Uterus (tissue), 4 donors: ENCODE data around the gene AMER3. TPM values are rescaled to one million over a fixed set of nuclear protein-coding genes. Genes with fewer than 3 reads are reported as not detected.

Experiments
- DNase-seq, 2 donors: peaks; one replicate each; pipeline ENCODE4 v3.0.0-alpha.2; 2019 to 2020
- H3K27ac ChIP-seq, 2 donors: fragments of 200-600 bp; sonication (generic); 1 replicate in 1 of 2; 2 replicates in 1 of 2; pipeline ENCODE4 v1.5.1; 2016 to 2018
- H3K27me3 ChIP-seq, 2 donors: fragments of 200-600 bp; sonication (generic); one replicate each; pipeline ENCODE4 v1.5.1; 2018 to 2019; ENCODE audit warnings: control low read depth in 1 of 2
- H3K36me3 ChIP-seq, 2 donors: fragments of 200-600 bp; sonication (generic); one replicate each; pipeline ENCODE4 v1.5.1; 2019; ENCODE audit warnings: control low read depth in 1 of 2
- H3K4me1 ChIP-seq, 2 donors: fragments of 200-600 bp; sonication (generic); one replicate each; pipeline ENCODE4 v1.5.1; 2018 to 2019; ENCODE audit warnings: control low read depth in 1 of 2
- H3K4me3 ChIP-seq, 2 donors: fragments of 200-600 bp; sonication (generic); 1 replicate in 1 of 2; 2 replicates in 1 of 2; pipeline ENCODE4 v1.5.1; 2018 to 2019; ENCODE audit warnings: mild to moderate bottlenecking in 1 of 2
- H3K9me3 ChIP-seq, 2 donors: fragments of 200-600 bp; sonication (generic); one replicate each; pipeline ENCODE4 v1.5.1; 2019; ENCODE audit warnings: control low read depth in 1 of 2
- POLR2A ChIP-seq, 2 donors: fragments of 450-650 bp; IDR thresholded peaks; one replicate each; pipeline ENCODE4 v1.6.1; 2016; ENCODE audit warnings: antibody characterized with exemption in 2 of 2, mild to moderate bottlenecking in 1 of 2, moderate library complexity in 1 of 2
- intact Hi-C: fragments of 100-400 bp; cut with DNase I; formaldehyde crosslinking; loops from one replicate; pipeline ENCODE4 v1.15.1; 2023; ENCODE audit warnings: low total_unique reads
- total RNA-seq, 4 donors: library from RNA; depleted of rRNA in 3 of 4; stranded (reverse); fragments of >200 nt in 3 of 4; gene quantifications; one replicate each; pipeline versions ENCODE4 v1.1.0 to v1.2.4, GENCODE V29; 2014 to 2023
- TF ChIP-seq, protein P1 (sequence below), 4 experiments: fragments of 200-600 bp in 2 of 4; fragments of 450-650 bp in 2 of 4; sonication (generic) in 2 of 4; IDR thresholded peaks; one replicate each; pipeline ENCODE4 v1.5.1; 2016 to 2019; ENCODE audit warnings: antibody characterized with exemption in 4 of 4, mild to moderate bottlenecking in 2 of 4, moderate library complexity in 1 of 4
- donor health status: DM: yes; HTN: yes; CAD: no.

AMER3 gene
- total RNA-seq, 4 donors from 2014 or later, result 0.21 TPM; not detected in 3

DNA sequence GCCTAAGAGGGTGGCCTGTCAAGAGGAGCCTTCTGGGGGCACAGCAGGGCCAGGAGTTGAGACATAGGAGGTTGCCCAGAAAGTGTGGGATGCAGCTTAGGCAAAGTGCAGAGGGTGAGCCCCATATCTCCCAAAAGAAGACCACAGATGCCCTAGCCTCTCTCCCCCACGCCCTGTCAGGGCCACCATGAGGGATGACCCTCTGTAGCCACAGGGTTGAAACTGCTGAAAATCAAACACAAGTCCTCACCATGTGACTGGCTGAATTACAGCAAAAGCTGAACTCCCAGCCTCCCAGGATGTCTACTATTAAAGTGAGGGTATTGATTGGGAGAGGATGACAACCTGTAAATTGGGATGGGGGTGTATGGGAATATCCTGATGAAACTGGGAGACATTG is 44.0 kb downstream of the AMER3 start:
- no peak for TF ChIP-seq POLR2A (IDR thresholded peaks at IDR 0.05)
- TF ChIP-seq, protein P1, sequence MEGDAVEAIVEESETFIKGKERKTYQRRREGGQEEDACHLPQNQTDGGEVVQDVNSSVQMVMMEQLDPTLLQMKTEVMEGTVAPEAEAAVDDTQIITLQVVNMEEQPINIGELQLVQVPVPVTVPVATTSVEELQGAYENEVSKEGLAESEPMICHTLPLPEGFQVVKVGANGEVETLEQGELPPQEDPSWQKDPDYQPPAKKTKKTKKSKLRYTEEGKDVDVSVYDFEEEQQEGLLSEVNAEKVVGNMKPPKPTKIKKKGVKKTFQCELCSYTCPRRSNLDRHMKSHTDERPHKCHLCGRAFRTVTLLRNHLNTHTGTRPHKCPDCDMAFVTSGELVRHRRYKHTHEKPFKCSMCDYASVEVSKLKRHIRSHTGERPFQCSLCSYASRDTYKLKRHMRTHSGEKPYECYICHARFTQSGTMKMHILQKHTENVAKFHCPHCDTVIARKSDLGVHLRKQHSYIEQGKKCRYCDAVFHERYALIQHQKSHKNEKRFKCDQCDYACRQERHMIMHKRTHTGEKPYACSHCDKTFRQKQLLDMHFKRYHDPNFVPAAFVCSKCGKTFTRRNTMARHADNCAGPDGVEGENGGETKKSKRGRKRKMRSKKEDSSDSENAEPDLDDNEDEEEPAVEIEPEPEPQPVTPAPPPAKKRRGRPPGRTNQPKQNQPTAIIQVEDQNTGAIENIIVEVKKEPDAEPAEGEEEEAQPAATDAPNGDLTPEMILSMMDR (IDR thresholded peaks at IDR 0.05), result no peak
- Histone ChIP-seq H3K36me3 (no peaks in the 10 kb centered on the region), H3K4me1 (no peaks in the 10 kb centered on the region), H3K27me3 (no peaks in the 10 kb centered on the region), H3K9me3 (no peaks in the 10 kb centered on the region), H3K4me3 (no peak overlapping the region), H3K27ac (no peak overlapping the region)
- intact Hi-C loops, result no loop called here
- DNase-seq, result no peak

DNA sequence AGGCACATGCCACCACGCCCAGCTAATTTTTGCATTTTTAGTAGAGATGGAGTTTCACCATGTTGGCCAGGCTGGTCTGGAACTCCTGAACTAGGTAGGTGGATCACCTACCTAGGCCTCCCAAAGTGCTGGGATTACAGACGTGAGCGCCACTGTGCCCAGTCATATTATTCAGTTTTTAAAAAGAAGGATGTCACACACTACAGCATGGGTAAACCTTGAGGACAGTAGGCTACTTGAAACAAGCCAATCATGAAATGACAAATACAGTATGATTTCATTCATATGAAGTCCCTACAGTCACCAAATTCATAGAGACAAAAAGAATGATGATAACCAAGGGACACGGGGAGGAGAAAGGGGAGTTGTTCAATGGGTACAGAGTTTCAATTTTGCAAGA is 50.3 kb downstream of the AMER3 start:
- TF ChIP-seq, protein P1 (IDR thresholded peaks at IDR 0.05), result no peak
- no peak for TF ChIP-seq POLR2A (IDR thresholded peaks at IDR 0.05)
- intact Hi-C loops, result no loop called here
- no peaks in the 10 kb centered on the region for H3K36me3 ChIP-seq
- H3K27ac ChIP-seq, result no peak overlapping the region
- no peaks in the 10 kb centered on the region for H3K4me1 ChIP-seq
- no peak for DNase-seq
- H3K9me3 ChIP-seq, result no peaks in the 10 kb centered on the region
- no peak overlapping the region for H3K4me3 ChIP-seq
- H3K27me3 ChIP-seq, result no peaks in the 10 kb centered on the region

DNA sequence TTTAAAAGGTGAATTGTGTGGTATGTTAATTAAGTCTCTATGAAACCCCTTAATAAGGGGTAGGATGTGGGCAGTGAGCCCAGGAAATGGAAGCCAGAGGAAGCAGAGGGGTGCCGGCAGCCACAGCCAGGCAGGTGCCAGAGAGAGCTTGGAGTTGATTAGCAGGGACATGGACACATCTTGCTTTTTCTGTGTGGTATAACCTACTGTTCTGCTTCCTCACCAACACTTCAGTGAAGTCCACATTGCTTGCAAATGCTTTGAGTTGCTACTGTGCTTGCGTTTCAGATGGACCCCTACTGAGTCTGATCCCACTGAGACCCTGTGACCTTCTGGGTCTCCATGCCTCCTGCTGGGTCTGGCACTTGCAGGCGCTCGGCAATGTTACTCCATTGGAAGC is 51.0 kb downstream of the AMER3 start:
- intact Hi-C loops, result no loop called here
- Histone ChIP-seq H3K27ac (no peak overlapping the region), H3K9me3 (no peaks in the 10 kb centered on the region), H3K4me3 (no peak overlapping the region), H3K27me3 (no peaks in the 10 kb centered on the region), H3K4me1 (no peaks in the 10 kb centered on the region), H3K36me3 (no peaks in the 10 kb centered on the region)
- no peak for TF ChIP-seq POLR2A (IDR thresholded peaks at IDR 0.05)
- TF ChIP-seq, protein P1 (IDR thresholded peaks at IDR 0.05), result no peak
- DNase-seq, result no peak

DNA sequence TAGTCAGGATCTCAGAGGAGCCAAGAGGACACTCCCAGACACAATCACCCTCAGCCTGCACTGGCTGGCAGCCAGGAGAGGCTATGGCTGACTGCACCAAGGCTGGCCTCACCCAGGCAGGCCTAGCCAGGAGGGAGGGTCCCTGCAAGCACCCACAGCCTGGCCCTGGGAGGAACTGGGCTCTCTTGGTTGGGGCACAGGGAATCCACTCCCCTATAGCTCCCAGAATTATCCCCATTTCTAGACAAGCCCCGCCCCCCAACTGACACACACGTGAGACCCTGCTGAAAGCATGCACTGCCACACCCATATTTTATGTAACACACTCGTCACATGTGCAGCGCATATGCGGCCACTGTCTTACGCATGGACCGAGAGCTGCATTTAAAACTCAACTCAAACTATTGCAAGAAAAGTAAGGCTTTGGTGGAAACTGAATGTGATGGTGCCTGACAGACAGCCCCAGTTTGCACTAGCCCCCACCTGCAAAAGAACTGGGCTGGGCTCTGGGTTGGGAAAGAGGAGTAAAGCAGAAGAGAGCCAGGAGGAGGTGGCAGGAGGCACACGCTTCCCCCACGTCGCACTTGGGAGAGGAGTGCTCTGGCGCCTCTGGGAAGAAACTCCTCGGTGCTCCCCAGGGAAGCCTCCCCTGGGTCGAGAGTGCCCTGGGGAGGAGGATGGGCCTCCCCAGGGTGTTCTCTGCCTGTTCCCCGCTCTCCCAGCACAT is 52.5 kb downstream of the AMER3 start:
- H3K4me1 ChIP-seq, result no peaks in the 10 kb centered on the region
- no peaks in the 10 kb centered on the region for H3K27me3 ChIP-seq
- no peak for DNase-seq
- TF ChIP-seq, protein P1 (IDR thresholded peaks at IDR 0.05), result no peak
- no peak for TF ChIP-seq POLR2A (IDR thresholded peaks at IDR 0.05)
- no peaks in the 10 kb centered on the region for H3K36me3 ChIP-seq
- no peak overlapping the region for H3K4me3 ChIP-seq
- H3K9me3 ChIP-seq, result no peaks in the 10 kb centered on the region
- no peak overlapping the region for H3K27ac ChIP-seq
- intact Hi-C loops, result no loop called here

DNA sequence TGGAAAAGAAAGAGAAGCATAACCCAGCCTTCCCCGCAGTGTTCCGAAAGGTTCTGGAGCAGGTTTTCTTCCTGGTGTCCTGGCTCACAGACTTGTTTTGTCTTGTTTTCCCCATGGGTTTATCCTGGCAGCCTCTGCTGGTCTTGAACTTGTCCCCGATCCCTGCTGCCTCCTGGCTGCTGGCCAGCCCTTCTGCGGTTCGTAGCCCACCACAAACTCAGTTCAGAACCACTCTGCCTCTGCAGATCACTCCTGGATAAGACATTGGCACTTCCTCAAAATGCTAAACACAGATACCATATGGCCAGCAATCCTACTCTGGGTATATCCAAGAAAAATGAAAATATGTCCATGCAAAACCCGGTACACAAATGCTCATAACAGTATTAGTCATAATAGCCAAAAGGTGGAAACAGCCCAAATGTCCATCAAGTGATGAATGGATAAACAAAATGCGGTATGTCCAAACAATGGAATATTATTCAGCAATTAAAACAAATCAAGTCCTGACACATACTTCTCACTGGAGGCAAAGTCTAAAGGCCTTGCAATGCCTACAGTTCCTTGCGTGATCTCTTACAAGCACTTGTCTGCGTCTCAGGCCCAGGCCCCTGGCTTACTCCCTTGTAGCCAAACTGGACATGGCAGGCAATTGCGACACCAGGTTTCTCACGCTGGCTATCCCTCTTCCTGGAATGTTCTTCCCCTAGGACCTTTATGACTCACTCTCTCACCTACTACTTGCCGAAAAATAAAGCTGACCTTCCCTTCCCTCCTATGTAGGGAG is 53.3 kb downstream of the AMER3 start:
- H3K4me3 ChIP-seq, result no peak overlapping the region
- no peak overlapping the region for H3K27ac ChIP-seq
- TF ChIP-seq, protein P1 (IDR thresholded peaks at IDR 0.05), result no peak
- TF ChIP-seq POLR2A (IDR thresholded peaks at IDR 0.05), result no peak
- H3K36me3 ChIP-seq, result no peaks in the 10 kb centered on the region
- no peaks in the 10 kb centered on the region for H3K4me1 ChIP-seq
- H3K9me3 ChIP-seq, result no peaks in the 10 kb centered on the region
- no peak for DNase-seq
- no peaks in the 10 kb centered on the region for H3K27me3 ChIP-seq
- intact Hi-C loops, result no loop called here
